HK-2 (cell line): Measurements from ENCODE around the gene FHOD3.
"Not testable (repeated sequence)": the region's sequence is repeated elsewhere in the genome, so short reads cannot be mapped to it uniquely, and the experiment has no call there.

Source experiments
- DNase-seq: peaks from one replicate; pipeline ENCODE4 v3.0.0-alpha.2; 2018; ENCODE audit not compliant: unreplicated experiment

Gene FHOD3

DNA sequence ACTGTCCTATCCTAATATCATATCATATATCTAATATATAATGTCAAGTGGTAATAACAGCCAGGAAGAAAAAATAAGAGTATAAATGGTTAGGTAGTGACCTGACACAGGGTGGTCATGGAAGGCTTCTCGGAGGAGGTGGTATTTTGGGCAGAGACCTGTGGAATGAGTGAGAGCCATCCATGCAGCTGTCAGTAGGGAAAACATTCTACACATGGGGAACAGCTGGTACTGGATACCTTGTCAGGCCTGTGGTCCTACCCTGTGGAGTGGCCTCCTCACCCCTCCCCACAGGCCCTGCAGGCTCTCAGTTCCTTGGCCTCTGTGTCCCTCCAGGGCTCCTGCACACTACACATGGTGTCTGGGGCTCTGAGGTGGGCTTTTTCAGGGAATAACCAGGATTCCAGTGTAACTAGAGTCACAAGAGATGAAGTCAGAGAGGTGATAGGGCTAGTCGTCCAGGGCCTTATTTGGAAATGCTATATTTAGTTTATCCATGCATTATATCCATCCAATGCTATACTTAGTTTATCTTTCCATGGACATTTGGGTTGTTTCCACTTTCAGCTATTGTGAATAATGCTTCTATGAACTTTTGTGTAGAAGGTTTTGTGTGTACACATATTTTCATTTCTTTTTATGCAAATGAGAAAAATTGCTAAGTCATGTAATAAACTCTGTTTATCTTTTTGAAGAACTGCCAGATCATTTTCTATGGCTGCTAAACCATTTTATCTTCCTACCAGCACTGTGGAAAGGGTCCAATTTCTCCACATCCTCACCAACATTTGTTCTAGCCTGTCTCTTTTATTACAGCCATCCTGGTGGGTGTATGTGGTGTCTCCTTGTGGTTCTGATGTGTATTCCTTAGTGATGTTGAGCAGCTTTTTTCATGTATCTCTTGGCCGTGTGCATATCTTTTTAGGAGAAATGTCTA is 455.7 kb downstream of the FHOD3 start:
- no peak for DNase-seq

DNA sequence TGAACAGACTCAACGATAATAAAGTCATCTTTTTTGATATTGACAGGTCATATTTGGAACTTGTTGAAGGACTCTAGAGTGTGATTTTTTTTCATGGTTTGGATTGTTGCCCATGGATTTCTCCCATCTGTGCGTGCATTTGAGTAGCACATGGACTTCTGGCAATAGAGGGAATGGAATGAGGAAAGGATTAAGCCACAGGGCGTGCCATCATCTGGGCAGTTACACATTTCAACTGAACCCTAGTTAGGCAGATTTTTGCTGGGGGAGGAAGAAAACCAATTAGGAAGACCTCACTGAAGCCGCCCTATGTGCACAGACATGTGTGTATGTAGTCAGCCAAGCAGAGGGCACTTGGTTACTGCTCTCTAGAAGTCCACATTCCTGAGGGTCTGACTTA is 458.7 kb downstream of the FHOD3 start:
- DNase-seq: no peak

DNA sequence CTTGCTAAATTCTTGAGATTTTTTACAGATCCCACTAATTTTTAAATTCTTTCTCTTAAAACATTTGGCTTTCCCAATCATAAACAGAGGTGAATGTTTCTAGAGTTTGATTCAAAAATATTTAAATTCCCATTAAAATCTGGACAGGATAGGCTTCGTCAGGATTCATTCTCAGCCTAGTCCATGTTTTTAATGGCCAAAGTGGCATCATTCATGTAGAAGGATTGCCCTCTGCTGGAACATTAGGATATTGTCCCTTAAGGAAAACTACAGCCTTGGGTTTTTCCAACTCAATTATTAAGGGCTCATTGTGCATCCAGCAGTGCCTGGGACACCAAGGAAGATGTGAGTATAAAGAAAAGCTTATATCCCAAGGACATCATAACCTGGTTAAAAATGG is 459.6 kb downstream of the FHOD3 start:
- DNase-seq: no peak

DNA sequence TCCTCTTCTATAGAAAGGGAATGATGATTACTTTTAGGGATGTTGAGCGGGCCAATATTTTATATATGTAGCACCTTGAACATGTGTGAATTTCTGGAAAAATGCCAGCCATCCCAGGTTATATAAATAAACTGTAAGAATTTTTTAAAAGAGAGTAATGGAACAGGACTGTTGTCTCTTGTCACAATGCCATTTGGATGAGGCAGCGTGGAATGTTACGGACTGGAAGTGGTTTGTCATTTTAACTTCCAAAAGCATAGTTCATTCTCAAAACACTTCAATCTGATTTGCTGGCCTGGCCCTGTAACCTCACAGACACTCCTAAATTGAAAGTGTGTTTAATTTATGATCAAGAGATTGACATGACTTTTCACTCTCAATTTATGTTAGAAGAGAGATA is 460.5 kb downstream of the FHOD3 start:
- DNase-seq: no peak

DNA sequence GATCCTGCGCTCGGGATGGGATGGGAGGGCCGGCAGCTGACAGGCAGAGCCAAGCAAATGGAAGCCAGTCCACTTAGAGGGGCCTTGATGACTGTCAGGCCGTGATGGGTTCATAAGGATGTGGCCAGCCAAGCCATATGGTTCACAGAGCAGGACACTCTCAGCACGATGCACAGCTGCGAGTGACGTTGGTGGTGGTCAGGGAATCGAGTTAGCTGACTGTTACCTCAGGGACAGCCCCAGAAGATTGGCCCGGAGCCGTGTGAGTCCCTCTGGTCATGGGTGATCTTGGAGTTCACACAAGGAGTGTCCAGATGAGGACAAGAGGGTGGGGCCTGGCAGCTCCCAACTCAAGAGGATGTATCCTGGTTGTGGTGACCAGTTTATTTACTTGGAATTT is 461.1 kb downstream of the FHOD3 start:
- DNase-seq: no peak

DNA sequence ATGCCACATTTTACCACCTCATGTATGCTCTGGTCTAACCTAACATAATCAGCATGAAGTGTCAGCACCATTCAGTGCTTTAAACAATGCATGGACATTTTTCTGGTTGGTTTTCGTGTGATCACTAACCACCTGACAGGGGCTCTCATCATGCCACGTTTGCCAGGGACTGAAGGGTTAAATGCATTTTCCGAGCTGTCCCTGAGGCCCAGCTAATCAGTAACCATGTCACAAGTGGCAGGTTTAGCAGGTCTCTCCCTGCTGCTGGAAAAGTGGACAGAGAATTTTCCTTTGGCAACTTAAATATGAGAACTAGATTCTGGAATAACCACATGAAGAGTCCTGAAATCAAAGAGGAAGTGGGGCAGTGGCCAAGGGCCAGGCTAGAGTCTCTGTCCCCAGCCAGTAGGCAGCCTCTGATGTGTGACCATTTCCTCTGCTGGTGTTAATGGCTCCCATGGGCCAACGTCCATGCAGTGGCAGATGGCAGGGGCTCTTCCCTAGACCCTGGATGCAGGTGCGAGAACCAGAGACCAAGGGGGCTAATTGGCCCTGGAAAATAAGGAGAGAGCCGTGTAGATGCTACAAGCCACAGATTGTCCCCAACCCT is 461.8 kb downstream of the FHOD3 start:
- no peak for DNase-seq

DNA sequence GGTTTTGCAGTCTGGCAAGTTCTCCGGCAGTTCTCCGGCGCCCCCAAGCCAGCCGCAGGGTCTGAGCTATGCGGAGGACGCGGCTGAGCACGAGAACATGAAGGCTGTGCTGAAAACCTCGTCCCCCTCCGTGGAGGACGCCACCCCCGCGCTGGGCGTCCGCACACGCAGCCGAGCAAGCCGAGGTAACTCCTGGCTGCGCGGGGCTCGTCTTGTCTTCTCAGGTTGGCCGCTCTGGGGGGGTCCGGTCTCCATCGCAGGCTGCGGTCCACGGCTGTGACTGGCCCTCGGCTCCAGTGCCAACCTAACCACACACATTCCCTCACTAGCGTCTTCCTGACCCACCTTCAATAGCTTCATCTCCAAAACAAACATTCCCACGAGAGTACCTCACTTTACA is 463.1 kb downstream of the FHOD3 start:
- DNase-seq: no peak

DNA sequence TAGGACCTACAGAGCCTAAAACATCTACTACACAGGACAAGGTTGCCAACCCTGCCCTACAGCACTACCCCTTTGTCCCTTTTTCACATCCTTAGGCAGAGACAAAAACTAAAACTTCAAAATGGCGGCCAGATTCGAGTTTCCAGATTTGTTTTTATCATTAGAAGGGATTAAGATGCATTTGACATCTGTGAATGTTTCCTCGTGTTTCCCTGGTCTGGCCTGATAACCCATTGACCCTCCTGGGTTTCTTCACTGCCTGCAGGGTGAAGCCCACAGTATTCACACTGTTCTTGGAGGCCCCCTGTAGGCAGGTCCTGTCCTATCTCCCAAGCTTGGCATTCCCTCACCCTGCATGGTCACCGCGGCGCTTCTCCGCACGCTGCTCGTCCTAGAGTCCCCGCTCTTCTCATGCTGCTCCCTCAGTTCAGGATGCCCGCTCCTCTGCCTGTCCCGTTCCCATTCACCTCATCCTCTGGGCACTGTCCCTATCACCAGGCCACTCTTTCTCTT is 463.7 kb downstream of the FHOD3 start:
- no peak for DNase-seq

DNA sequence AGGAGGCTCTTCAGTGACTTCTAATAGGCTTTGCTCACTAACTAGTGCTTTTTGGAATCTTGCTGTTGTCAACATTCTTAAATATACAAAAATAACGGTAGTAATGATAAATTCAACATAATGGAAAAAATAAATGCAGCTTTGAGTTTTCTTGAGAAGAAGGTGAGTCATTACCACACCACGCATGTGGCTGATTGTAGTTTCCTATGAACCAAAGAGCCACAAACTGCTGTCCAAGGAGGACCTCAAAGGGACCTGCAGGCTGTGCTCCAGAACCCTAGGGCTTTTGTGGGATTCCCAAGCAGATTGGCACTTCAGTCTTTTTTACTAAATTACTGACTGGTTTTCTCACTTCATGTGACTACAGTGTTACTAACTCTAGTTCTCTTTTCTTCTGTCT is 464.6 kb downstream of the FHOD3 start:
- no peak for DNase-seq

DNA sequence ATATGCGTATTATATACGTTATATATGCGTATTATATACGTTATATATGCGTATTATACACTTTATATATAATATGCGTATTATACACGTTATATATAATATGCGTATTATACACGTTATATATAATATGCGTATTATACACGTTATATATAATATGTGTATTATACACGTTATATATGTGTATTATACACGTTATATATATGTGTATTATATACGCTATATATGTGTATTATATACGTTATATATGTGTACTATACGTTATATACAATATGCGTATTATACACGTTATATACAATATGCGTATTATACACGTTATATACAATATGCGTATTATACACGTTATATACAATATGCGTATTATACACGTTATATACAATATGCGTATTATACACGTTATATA is 465.5 kb downstream of the FHOD3 start:
- DNase-seq: not testable (repeated sequence)

DNA sequence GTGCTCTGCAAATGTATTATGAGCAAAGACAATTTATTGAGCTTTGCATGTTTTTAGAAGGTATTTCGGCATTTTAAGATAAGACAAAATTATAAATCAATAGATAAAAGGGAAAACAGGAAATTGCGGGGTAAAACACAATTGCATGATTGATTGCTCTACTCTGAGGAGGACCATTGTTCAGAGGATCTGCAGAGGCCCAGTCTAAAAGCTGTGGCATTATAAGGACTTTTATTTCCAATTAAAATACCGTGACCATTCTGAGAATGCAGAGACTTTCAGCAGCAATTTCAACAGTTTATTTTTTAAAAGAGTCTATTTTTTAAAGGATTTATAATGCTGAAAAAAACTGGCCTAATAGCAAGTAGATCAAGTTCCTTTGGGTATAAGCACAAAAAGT is 469.3 kb downstream of the FHOD3 start:
- DNase-seq: no peak

DNA sequence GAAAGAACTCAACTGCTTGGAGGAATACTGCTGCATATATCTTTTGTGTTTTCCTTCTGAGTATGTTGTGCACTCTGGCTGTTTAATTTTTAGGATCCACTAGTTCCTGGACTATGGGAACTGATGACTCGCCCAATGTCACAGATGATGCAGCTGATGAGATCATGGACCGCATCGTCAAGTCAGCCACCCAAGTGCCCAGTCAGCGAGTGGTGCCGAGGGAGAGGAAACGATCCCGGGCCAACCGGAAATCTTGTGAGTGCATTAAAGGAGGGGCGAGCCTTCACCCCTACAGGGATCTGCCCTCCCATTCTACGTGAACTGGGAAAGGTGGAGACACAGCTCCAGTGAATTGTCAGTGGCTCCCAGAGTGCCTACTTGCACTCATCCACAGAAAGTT is 471.7 kb downstream of the FHOD3 start:
- no peak for DNase-seq

DNA sequence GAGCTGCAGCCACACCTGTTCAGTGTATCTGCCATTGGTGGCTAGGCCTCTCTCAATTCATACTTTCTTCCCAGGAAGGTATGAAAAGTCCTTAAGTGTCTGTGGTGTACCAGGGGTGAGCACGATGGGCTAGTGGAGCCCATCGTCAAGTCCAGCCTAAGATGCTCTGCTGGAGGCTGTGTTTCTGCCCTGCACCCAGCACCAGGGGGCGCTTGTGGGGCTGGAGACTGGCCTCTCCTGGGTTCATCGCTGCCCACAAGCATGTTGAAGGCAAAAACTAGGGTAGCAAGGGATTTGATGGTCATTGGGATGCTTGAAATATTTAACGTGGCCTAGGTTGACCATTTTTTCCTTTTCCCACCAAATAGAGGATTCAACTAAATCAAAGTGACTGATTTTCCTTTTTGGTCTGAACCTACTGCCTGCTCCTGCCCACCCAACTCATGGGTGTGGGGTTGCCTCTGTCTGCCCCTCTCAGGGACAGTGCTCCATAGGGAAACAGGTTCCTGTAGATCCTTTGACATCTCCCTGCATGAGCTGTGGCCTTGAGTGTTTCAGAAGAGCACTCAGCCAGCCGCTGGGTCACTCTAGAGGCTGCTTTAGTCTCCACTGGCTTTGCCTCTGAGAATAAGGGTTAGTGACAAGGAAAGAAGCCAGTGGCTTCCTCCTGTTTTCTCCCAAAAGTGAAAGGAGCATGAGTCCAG is 472.2 kb downstream of the FHOD3 start:
- DNase-seq: no peak

DNA sequence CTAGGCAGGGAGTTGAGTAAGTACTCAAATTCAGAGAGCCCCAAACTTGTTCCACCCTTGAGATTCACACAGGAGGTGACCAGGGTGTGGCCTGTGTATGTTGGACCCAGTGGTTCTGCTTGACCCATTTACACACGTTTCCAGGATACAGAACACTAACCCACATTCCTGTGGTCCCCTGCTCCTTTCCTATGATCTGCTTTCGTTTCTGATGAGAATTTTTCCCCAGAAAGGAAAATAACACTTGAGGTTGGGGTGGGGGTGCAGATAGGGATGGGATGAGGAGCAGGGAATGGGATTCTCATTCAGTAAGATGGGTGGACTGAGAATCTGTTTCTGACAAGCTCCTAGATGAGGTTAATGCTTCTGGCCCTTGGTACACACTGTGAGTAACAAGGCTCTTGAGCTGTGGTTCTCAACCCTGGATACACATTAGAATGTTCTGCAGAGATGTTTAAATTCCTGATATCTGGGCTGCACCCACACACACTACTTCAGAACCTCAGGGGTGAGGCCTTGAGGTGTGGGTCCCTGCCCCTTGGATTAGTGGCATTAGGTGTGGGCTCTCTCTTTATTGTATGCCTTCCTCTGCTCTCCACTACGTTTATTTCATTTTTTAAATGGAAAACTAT is 472.9 kb downstream of the FHOD3 start:
- DNase-seq: no peak

DNA sequence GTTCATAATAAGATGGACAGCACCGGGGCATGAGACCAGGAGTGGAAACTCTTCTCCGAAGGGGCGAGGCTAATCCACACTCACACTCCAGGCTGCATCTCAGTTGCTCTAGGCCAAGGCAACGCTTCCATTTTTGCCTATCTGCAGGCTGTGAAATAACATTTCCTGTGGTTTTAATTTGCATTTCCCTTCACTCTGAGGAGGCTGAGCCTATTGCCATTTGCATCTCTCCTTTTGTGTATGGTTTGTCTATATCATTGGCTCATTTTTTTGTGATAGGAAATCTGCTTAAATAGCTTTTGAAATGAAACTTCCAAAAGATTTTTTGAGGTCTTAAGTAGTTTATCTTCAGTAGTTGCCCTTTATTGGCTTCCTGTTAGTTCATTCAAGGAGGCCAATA is 473.7 kb downstream of the FHOD3 start:
- no peak for DNase-seq

DNA sequence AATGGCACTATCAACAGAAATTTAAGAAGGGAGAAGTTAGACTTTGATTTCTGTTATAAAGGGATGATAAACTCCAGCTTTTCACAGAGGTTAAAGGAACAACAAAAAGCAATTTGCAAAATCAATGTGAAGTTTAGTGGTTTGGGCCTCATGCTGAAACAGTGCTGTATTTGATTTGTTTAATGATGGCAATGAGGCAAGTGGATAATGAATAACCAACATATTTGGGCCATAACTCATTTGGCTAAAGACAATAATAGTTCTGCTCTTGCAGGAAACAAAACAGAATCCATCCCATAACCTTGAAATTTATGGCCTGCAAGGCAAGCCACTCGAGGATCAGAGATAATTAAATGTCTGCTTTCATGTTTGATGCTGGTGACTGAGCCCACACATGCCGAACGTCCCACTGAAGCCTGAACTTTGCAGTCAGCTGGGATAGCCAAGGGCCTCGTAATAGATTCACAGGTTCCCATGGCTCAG is 474.8 kb downstream of the FHOD3 start:
- DNase-seq: no peak

DNA sequence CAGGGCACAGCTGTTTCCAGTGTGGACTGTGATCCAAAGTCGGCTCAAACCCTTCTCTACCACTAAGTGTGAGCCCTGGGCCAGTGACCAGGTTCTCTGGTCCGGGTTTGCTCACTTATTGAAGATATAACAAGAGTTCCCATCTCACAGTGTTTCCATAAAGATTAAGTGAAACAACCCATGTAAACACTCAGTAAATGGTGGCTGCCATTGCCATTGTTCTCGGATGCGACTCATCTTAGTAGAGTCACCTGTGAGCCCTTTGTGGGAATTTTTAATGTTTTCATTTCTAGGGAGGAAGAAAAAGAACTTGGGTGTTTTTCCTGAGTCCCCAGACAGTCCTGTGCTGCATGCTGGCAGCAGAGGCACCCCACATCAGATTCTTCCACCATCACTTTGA is 477.9 kb downstream of the FHOD3 start:
- DNase-seq: no peak

DNA sequence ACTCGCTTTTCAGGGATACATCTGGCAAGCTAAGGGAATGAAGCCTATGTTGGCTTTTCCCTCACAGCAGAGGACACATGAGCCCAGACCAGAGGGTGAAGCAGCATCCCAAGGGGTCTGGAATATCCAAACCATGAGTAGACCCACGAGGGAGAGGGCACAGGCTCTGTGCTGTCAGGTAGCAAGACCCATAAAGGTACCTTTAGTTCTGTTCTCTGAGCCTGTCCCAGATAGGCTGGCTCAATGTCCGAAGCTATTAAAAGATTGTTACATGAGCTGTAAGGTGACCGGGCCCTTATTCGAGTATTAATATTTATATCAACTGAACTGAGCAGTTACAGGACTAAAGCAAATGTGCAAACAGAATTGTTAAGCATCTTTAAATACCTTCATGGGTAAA is 479.1 kb downstream of the FHOD3 start:
- no peak for DNase-seq

DNA sequence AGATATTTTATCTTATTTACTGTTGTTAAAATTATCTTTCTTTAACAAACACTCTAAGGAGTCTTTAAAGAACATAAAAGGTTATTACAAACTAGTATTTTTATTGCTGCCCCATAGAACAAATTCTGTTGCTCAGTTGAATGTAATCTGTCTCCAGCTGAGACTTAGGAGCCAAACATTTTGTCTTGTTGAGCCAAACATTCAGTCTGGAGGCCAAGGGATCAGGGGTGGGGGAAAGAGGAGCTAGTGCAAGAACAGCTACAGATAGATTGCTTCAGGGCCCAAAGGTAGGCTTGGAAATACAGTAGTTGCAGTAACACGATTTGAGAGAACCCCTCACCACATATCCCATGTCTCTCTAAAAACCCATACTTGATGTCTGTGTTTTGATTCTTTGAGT is 480.1 kb downstream of the FHOD3 start:
- DNase-seq: no peak

DNA sequence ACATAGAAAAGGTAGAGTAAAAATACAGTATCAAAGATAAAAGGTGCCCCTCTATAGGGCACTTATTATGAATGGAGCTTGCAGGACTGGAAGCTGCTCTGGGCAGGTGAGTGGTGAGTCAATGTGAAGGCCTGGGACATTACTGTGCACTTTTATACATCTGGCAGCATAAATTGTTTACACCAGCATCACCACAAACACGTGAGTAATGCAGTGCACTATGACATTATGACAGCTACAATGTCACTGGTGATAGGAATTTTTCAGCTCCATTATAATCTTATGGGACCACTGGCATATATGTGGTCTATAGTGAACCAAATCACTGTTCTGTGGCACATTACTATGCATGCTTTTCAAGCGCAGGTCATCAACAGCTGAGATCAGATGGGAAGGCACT is 483.2 kb downstream of the FHOD3 start:
- no peak for DNase-seq

DNA sequence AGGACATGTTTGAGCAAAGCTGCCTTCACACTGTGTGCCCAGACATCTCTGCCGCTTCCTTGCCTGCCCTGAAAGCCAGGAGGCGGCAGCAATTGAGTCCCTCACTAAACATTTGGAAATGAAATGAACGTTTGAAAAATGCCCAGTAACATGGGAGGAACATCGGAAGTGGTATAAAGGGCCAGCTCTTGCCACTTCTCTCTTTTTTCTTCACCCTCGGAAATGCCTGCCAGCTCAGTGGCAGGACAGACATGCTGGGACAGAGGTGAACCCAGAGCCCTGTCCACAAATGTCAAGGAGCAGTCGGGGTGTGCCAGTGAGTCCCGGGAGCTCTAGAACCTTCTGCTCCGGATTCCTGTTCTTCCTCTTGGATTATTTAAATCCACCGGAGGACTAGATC is 485.2 kb downstream of the FHOD3 start:
- DNase-seq: no peak

DNA sequence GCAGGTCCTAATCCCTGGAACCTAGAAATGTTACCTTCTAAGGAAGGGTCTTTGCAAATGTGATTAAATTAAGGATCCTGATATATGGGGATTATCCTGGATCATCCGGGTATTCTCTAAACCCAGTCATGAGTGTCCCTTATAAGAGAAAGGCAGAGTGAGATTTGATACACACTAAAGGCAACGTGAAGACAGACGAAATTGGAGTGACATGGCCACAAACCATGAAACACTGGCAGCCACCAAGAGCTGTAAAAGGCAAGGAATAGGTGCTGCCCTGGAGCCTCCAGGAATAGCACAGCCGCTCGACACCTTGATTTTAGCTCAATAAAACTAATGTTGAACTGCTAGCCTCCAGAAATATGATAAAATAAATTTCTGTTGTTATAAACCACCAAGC is 486.3 kb downstream of the FHOD3 start:
- no peak for DNase-seq
